ENCODE results near the gene TAAR1. TPM values are rescaled to one million over a fixed set of nuclear protein-coding genes. Genes with fewer than 3 reads are reported as not detected.
"Not testable (repeated sequence)": the region's sequence is repeated elsewhere in the genome, so short reads cannot be mapped to it uniquely, and the experiment has no call there.

TAAR1 gene
- total RNA-seq, 5 donors from 2014 or later (not counting 1 experiment from before 2014, with no cell fraction given) = not detected

DNA sequence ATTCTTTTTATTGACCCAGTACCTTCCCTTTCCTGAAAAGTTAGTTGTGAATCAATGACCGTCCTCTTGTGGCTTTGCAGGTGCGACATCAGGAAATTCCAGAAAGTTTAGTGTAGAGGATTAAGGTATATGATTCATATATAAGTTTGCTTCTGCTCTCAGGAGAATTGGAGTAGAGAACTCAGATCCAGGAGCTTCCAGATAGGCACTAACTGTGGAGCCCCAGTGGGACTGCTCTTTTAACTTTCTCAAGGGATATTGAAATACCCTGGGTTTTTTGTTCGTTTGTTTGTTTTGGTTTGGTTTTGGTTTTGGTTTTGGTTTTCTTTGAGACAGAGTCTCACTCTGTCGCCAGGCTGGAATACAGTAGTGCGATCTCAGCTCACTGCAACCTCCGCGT, 44.4 kb downstream of the TAAR1 start:
- peak overlapping the region in 1 of 2 donors; percentile 50 for H3K27ac Mint-ChIP-seq
- WGBS (ENCODE audit: insufficient coverage) = 80% methylated on average over 1 of the region's 7 CpGs
- H3K4me1 Mint-ChIP-seq = peaks cover 0 to 14% (median 0%) of the 10 kb centered on the region in 3 donors
- DNase-seq = peak in 1 of 35 experiments; percentile 6
- H3K36me3 Mint-ChIP-seq = no peaks in the 10 kb centered on the region
- Histone ChIP-seq H3K4me1 (ENCODE audit: control insufficient read depth in 1 of 2, extremely low read depth in 1 of 2, insufficient read depth in 2 of 2, low read length in 2 of 2) (no peaks in the 10 kb centered on the region), H3K4me3 (ENCODE audit: control insufficient read depth in 1 of 2, extremely low read depth in 1 of 2, low read length in 1 of 2) (peak overlapping the region in 1 of 2 donors; percentile 16), H3K36me3 (ENCODE audit: control insufficient read depth in 2 of 2, extremely low read depth in 1 of 2, insufficient read depth in 1 of 2, low read length in 1 of 2) (no peaks in the 10 kb centered on the region), H3K9me3 (no peaks in the 10 kb centered on the region), H3K27me3 (replicated peaks in 1 of 2; ENCODE audit: control insufficient read depth in 2 of 2, extremely low read depth in 1 of 2, insufficient read depth in 2 of 2, low read length in 1 of 2) (no peaks in the 10 kb centered on the region), H3K27ac (ENCODE audit: low read length) (no peak overlapping the region)
- no peaks in the 10 kb centered on the region for H3K9me3 Mint-ChIP-seq
- H3K27me3 Mint-ChIP-seq = peaks cover 0 to 9% of the 10 kb centered on the region in 2 donors
- ChIA-PET POLR2A (no interaction called here), CTCF (no interaction called here)
- ATAC-seq (replicated peaks in 1 of 4) = no peak
- H3K4me3 Mint-ChIP-seq = peak overlapping the region; percentile 3 to 74 (median 56)

DNA sequence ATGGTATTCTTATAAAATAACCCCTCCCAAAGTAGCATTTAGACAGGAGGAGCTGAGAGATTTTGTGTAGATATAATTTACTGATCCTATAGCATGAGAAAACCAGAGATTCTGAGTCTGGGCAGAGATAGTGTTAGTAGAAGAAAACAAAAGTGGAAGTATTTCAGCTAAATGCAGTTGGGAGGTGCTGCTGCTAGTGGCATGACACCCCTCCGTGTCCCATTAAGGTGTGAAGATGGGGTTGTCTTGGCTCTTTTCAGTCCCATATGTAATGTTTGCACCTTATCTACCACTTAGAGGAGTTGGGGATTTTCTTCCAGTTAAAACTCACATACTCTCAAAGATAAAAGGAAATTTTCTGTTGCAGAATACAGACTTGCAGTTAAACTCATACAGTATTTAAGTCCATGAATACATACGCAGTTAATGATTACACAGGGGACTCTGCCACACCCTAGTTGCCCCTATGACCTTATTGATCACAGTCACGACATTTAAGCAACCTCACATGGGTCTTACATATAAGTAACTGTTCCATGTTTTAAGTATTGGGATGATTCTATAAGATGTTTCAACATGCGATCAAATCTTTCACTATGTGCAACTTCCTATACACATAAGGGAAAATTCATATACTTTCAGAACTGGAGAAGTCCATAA, 46.4 kb downstream of the TAAR1 start:
- CTCF ChIA-PET = interaction anchor here in 1 of 2 donors (0.9 kb wide), 1 partner anchor 128 kb away, joined by 3 read pairs; no protein-coding TSS in a partner anchor

DNA sequence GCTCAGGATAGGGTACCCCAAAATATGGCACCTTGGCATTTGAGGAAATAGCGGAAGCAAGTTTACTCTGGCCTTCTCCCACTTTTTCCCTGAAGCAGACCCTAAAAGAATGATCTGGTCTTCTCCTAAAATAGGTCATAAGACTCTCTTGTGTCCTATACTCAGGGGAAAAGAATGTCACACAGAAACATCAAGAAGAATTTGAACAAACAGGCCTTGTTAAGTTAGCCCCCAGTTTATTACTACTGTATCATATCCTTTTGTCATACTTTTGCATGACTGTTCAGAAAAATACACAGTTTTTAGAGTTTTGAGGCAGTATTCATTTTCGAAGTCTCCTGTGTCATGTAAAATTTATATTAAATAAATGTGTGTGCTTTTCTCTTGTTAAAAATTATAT, 47.4 kb downstream of the TAAR1 start:
- ATAC-seq (replicated peaks in 1 of 4) (no peak), DNase-seq (no peak)
- ChIA-PET CTCF (no interaction called here), POLR2A (no interaction called here)
- no peak overlapping the region for H3K27ac Mint-ChIP-seq
- H3K27ac ChIP-seq (ENCODE audit: low read length) = no peak overlapping the region
- peaks cover 0 to 14% (median 0%) of the 10 kb centered on the region in 3 donors for H3K4me1 Mint-ChIP-seq
- no peaks in the 10 kb centered on the region for H3K36me3 Mint-ChIP-seq
- H3K9me3 Mint-ChIP-seq = no peaks in the 10 kb centered on the region
- WGBS (ENCODE audit: insufficient coverage) = no CpG with 5 or more reads among the region's 2 CpGs
- H3K9me3 ChIP-seq = no peaks in the 10 kb centered on the region
- H3K4me1 ChIP-seq (ENCODE audit: control insufficient read depth in 1 of 2, extremely low read depth in 1 of 2, insufficient read depth in 2 of 2, low read length in 2 of 2) = no peaks in the 10 kb centered on the region
- peaks cover 0 to 5% of the 10 kb centered on the region in 2 donors for H3K27me3 Mint-ChIP-seq
- no peaks in the 10 kb centered on the region for H3K27me3 ChIP-seq (replicated peaks in 1 of 2; ENCODE audit: control insufficient read depth in 2 of 2, extremely low read depth in 1 of 2, insufficient read depth in 2 of 2, low read length in 1 of 2)
- no peak overlapping the region for H3K4me3 Mint-ChIP-seq
- H3K4me3 ChIP-seq (ENCODE audit: control insufficient read depth in 1 of 2, extremely low read depth in 1 of 2, low read length in 1 of 2) = no peak overlapping the region
- no peaks in the 10 kb centered on the region for H3K36me3 ChIP-seq (ENCODE audit: control insufficient read depth in 2 of 2, extremely low read depth in 1 of 2, insufficient read depth in 1 of 2, low read length in 1 of 2)

More for the DNA sequence above, 46.4 kb downstream of the TAAR1 start:
- Mint-ChIP-seq H3K4me3 (no peak overlapping the region), H3K27ac (no peak overlapping the region), H3K4me1 (peaks cover 0 to 14% (median 0%) of the 10 kb centered on the region in 3 donors), H3K9me3 (no peaks in the 10 kb centered on the region), H3K36me3 (no peaks in the 10 kb centered on the region), H3K27me3 (peaks cover 0 to 4% of the 10 kb centered on the region in 2 donors)
- H3K27me3 ChIP-seq (replicated peaks in 1 of 2; ENCODE audit: control insufficient read depth in 2 of 2, extremely low read depth in 1 of 2, insufficient read depth in 2 of 2, low read length in 1 of 2) = no peaks in the 10 kb centered on the region
- H3K4me3 ChIP-seq (ENCODE audit: control insufficient read depth in 1 of 2, extremely low read depth in 1 of 2, low read length in 1 of 2) = no peak overlapping the region
- H3K27ac ChIP-seq (ENCODE audit: low read length) = peak overlapping the region; percentile 37
- no peaks in the 10 kb centered on the region for H3K9me3 ChIP-seq
- H3K36me3 ChIP-seq (ENCODE audit: control insufficient read depth in 2 of 2, extremely low read depth in 1 of 2, insufficient read depth in 1 of 2, low read length in 1 of 2) = no peaks in the 10 kb centered on the region
- ATAC-seq (replicated peaks in 1 of 4) = peak in 1 of 4 experiments; percentile 39
- POLR2A ChIA-PET = no interaction called here
- no peaks in the 10 kb centered on the region for H3K4me1 ChIP-seq (ENCODE audit: control insufficient read depth in 1 of 2, extremely low read depth in 1 of 2, insufficient read depth in 2 of 2, low read length in 2 of 2)
- WGBS (ENCODE audit: insufficient coverage) = no CpG with 5 or more reads among the region's 4 CpGs
- DNase-seq = peak in 7 of 35 experiments; percentile 2 to 35 (median 14)

DNA sequence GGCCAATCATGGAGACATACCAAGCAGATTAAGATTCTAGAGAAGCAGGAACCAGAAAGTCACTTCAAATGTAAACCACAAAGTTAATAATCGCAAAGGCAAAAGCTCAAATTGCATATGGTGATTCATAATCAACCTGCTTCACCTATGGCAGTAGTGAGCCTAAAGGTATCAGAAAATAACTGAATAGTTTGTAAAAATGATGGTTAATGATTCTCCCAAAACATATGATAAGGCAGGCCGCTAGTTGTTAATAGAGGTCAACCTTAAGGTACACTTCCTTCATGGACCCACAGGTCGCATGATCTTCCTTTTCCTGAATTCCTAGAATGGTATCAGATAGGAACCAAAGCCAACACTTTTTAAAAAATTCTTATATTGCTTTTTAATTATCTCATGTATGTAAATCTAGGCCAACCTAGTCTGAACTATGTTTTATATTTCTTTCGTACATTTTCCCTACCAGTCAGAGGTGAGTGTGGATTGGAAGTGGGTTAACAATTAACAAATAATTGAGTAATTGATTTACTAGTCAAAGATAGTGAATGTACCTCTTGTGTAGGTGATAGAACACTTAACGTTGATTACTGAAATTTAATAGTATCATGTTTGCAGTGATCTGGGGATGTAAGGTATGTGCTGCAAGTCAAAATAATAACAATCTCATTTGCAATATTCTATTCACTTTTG, 51.3 kb downstream of the TAAR1 start:
- ChIA-PET CTCF (no interaction called here), POLR2A (no interaction called here)
- Histone ChIP-seq H3K36me3 (ENCODE audit: control insufficient read depth in 2 of 2, extremely low read depth in 1 of 2, insufficient read depth in 1 of 2, low read length in 1 of 2) (no peaks in the 10 kb centered on the region), H3K27me3 (replicated peaks in 1 of 2; ENCODE audit: control insufficient read depth in 2 of 2, extremely low read depth in 1 of 2, insufficient read depth in 2 of 2, low read length in 1 of 2) (no peaks in the 10 kb centered on the region), H3K4me3 (ENCODE audit: control insufficient read depth in 1 of 2, extremely low read depth in 1 of 2, low read length in 1 of 2) (no peak overlapping the region), H3K9me3 (no peaks in the 10 kb centered on the region), H3K4me1 (ENCODE audit: control insufficient read depth in 1 of 2, extremely low read depth in 1 of 2, insufficient read depth in 2 of 2, low read length in 2 of 2) (no peaks in the 10 kb centered on the region), H3K27ac (ENCODE audit: low read length) (no peak overlapping the region)
- Mint-ChIP-seq H3K27ac (no peak overlapping the region), H3K27me3 (peaks cover 0 to 9% of the 10 kb centered on the region in 2 donors), H3K4me3 (no peak overlapping the region), H3K36me3 (no peaks in the 10 kb centered on the region), H3K4me1 (peaks cover 0 to 6% (median 0%) of the 10 kb centered on the region in 3 donors), H3K9me3 (no peaks in the 10 kb centered on the region)
- DNase-seq (no peak), ATAC-seq (replicated peaks in 1 of 4) (no peak)
- no CpG with 5 or more reads among the region's 5 CpGs for WGBS (ENCODE audit: insufficient coverage)

DNA sequence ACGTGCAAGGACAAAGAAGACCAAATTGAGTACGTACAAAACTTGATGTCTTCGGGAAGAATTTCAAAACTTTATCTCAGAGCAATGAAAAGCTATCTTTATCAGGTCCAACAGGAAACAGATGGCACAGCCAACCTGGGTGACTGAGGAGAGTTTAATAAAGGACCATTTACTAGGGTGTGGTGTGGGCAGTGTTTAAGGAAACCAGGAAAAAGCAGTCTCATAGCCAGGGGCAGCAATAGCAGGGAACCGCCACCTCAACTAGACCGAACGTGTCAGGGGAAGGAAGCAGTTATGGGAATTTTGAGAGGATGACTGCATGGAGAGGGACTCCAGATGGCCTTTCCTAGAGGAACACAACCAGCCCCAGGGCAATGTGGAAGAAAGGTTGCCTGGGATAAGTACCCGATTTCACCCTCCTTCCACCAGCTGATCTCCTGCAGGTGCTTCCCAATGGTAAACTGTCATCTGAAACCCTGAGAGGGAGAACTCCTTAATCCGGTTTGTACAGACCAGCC, 54.3 kb downstream of the TAAR1 start:
- CTCF ChIA-PET = no interaction called here
- POLR2A ChIA-PET = no interaction called here

DNA sequence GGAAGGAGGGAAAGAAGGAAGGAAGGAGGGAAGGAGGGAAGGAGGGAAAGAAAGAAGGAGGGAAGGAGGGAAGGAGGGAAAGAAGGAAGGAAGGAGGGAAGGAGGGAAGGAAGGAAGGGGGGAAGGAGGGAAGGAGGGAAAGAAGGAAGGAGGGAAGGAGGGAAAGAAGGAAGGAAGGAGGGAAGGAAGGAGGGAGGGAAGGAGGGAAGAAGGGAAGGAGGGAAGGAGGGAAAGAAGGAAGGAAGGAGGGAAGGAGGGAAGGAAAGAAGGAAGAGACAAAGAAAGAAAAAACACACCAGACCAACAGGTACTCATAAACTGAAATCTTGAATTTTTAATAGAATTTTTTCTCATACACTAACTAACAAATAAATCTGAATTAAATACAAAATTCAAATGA, 58.1 kb downstream of the TAAR1 start:
- H3K27ac Mint-ChIP-seq; H3K4me3 ChIP-seq (ENCODE audit: control insufficient read depth in 1 of 2, extremely low read depth in 1 of 2, low read length in 1 of 2); H3K36me3 ChIP-seq (ENCODE audit: control insufficient read depth in 2 of 2, extremely low read depth in 1 of 2, insufficient read depth in 1 of 2, low read length in 1 of 2); H3K4me1 Mint-ChIP-seq; POLR2A ChIA-PET; H3K27me3 ChIP-seq (replicated peaks in 1 of 2; ENCODE audit: control insufficient read depth in 2 of 2, extremely low read depth in 1 of 2, insufficient read depth in 2 of 2, low read length in 1 of 2); ATAC-seq (replicated peaks in 1 of 4); CTCF ChIA-PET; H3K4me1 ChIP-seq (ENCODE audit: control insufficient read depth in 1 of 2, extremely low read depth in 1 of 2, insufficient read depth in 2 of 2, low read length in 2 of 2); H3K9me3 ChIP-seq; DNase-seq; H3K9me3 Mint-ChIP-seq; H3K36me3 Mint-ChIP-seq; H3K27ac ChIP-seq (ENCODE audit: low read length); H3K4me3 Mint-ChIP-seq: not testable (repeated sequence)
- peaks cover 18 to 20% of the 10 kb centered on the region in 2 donors for H3K27me3 Mint-ChIP-seq

More for the DNA sequence above, 54.3 kb downstream of the TAAR1 start:
- H3K27ac ChIP-seq (ENCODE audit: low read length) = no peak overlapping the region
- no peak overlapping the region for H3K4me3 Mint-ChIP-seq
- no peaks in the 10 kb centered on the region for H3K9me3 ChIP-seq
- WGBS (ENCODE audit: insufficient coverage) = 87% methylated on average over 3 of the region's 8 CpGs
- H3K9me3 Mint-ChIP-seq = no peaks in the 10 kb centered on the region
- H3K4me3 ChIP-seq (ENCODE audit: control insufficient read depth in 1 of 2, extremely low read depth in 1 of 2, low read length in 1 of 2) = no peak overlapping the region
- peaks cover 5 to 14% of the 10 kb centered on the region in 2 donors for H3K27me3 Mint-ChIP-seq
- ATAC-seq (replicated peaks in 1 of 4) (no peak), DNase-seq (no peak)
- no peak overlapping the region for H3K27ac Mint-ChIP-seq
- no peaks in the 10 kb centered on the region for H3K36me3 ChIP-seq (ENCODE audit: control insufficient read depth in 2 of 2, extremely low read depth in 1 of 2, insufficient read depth in 1 of 2, low read length in 1 of 2)
- no peaks in the 10 kb centered on the region for H3K4me1 ChIP-seq (ENCODE audit: control insufficient read depth in 1 of 2, extremely low read depth in 1 of 2, insufficient read depth in 2 of 2, low read length in 2 of 2)
- H3K27me3 ChIP-seq (replicated peaks in 1 of 2; ENCODE audit: control insufficient read depth in 2 of 2, extremely low read depth in 1 of 2, insufficient read depth in 2 of 2, low read length in 1 of 2) = peaks cover 0 to 6% of the 10 kb centered on the region in 2 experiments
- no peaks in the 10 kb centered on the region for H3K36me3 Mint-ChIP-seq
- no peaks in the 10 kb centered on the region for H3K4me1 Mint-ChIP-seq
